ENCODE data around the gene POLR2B. TPM values are rescaled to one million over a fixed set of nuclear protein-coding genes. Genes with fewer than 3 reads are reported as not detected.
A peak's percentile ranks its signal among the peaks of the same experiment; 100 is the strongest.

POLR2B gene
- total RNA-seq, 2 experiments from 2014 or later: 70.0 to 72.5 TPM

GRCh38 chr4:57048590-57049304 is 70.1 kb downstream of the POLR2B start:
- no peak overlapping the region for H3K4me3 ChIP-seq (ENCODE audit: low read length)
- no peaks in the 10 kb centered on the region for H3K4me1 Mint-ChIP-seq (ENCODE audit: low read depth)
- no peaks in the 10 kb centered on the region for H3K36me3 ChIP-seq (ENCODE audit: insufficient read depth, low read length)
- ATAC-seq (ENCODE audit: poor library complexity): no peak
- H3K27ac ChIP-seq (ENCODE audit: low read depth in 1 of 2, low read length in 2 of 2): no peak overlapping the region
- POLR2A ChIA-PET: no interaction called here
- no peaks in the 10 kb centered on the region for H3K9me3 ChIP-seq (ENCODE audit: control insufficient read depth in 1 of 2, insufficient read depth in 1 of 2, low read length in 2 of 2)
- H3K4me3 Mint-ChIP-seq: no peak overlapping the region
- intact Hi-C loops (cut with DNase I, micrococcal nuclease): no loop called here
- H3K27me3 Mint-ChIP-seq: peaks cover 42% of the 10 kb centered on the region
- H3K9me3 Mint-ChIP-seq: no peaks in the 10 kb centered on the region
- no peak overlapping the region for H3K27ac Mint-ChIP-seq
- CTCF ChIA-PET: no interaction called here
- DNase-seq: no peak
- TF ChIP-seq CTCF (IDR thresholded peaks at IDR 0.05): no peak
- H3K27me3 ChIP-seq (ENCODE audit: control insufficient read depth in 1 of 2, insufficient read depth in 2 of 2, low read length in 2 of 2): peaks cover 3 to 8% of the 10 kb centered on the region in 2 experiments
- H3K36me3 Mint-ChIP-seq (ENCODE audit: low read depth): no peaks in the 10 kb centered on the region
- no peaks in the 10 kb centered on the region for H3K4me1 ChIP-seq (ENCODE audit: insufficient read depth, low read length)

DNA sequence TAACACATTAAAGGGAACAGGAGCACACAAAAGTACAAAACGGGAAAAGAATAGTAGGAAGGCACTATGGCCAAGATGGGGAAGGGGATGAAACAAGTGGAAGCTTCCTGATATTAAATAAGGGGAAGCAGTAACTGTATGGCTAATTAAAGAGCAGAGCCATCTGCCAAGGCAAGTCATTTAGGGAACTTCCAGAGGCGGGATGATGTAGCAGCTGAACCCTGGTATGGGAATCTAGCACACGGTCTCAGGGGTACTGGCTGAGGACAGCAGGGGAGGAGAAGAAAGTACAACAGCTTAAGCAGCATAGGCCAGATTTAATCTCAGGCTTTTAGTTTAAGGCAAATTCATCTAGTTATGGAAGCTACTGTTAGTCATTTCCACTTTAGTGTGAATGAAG is 72.4 kb downstream of the POLR2B start:
- no peaks in the 10 kb centered on the region for H3K36me3 ChIP-seq (ENCODE audit: insufficient read depth, low read length)
- H3K9me3 ChIP-seq (ENCODE audit: control insufficient read depth in 1 of 2, insufficient read depth in 1 of 2, low read length in 2 of 2): no peaks in the 10 kb centered on the region
- no peak overlapping the region for H3K4me3 Mint-ChIP-seq
- no peak for ATAC-seq (ENCODE audit: poor library complexity)
- no peaks in the 10 kb centered on the region for H3K4me1 Mint-ChIP-seq (ENCODE audit: low read depth)
- intact Hi-C loops (cut with DNase I, micrococcal nuclease): no loop called here
- no peaks in the 10 kb centered on the region for H3K4me1 ChIP-seq (ENCODE audit: insufficient read depth, low read length)
- POLR2A ChIA-PET: no interaction called here
- H3K27me3 ChIP-seq (ENCODE audit: control insufficient read depth in 1 of 2, insufficient read depth in 2 of 2, low read length in 2 of 2): peaks cover under 1 to 6% of the 10 kb centered on the region in 2 experiments
- H3K27ac Mint-ChIP-seq: no peak overlapping the region
- TF ChIP-seq CTCF (IDR thresholded peaks at IDR 0.05): no peak
- H3K36me3 Mint-ChIP-seq (ENCODE audit: low read depth): no peaks in the 10 kb centered on the region
- CTCF ChIA-PET: no interaction called here
- peak in 2 of 14 experiments; percentile 40 to 56 for DNase-seq
- no peaks in the 10 kb centered on the region for H3K9me3 Mint-ChIP-seq
- H3K27me3 Mint-ChIP-seq: peaks cover 45% of the 10 kb centered on the region
- no peak overlapping the region for H3K4me3 ChIP-seq (ENCODE audit: low read length)
- no peak overlapping the region for H3K27ac ChIP-seq (ENCODE audit: low read depth in 1 of 2, low read length in 2 of 2)

DNA sequence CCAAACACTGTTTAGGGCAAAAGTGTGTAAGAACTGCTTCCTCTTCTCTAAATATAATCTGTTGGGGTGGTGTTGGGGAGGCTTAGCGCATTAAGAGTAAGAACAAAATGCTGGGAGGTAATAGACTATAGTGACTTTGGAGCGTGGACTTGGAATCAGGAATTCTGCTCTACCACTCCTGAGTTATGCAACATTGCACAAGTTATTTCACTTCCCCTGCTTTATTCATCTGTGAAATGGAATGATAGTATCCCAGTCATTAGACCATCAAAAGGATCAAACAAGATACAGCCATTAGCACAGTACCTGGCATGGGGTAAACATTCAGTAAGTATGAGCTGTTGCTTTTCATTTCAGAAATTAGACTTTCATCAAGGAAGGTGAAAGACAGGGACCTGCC is 72.8 kb downstream of the POLR2B start:
- H3K4me3 ChIP-seq (ENCODE audit: low read length): no peak overlapping the region
- peaks cover 45% of the 10 kb centered on the region for H3K27me3 Mint-ChIP-seq
- H3K9me3 ChIP-seq (ENCODE audit: control insufficient read depth in 1 of 2, insufficient read depth in 1 of 2, low read length in 2 of 2): no peaks in the 10 kb centered on the region
- no peak overlapping the region for H3K27ac ChIP-seq (ENCODE audit: low read depth in 1 of 2, low read length in 2 of 2)
- H3K9me3 Mint-ChIP-seq: no peaks in the 10 kb centered on the region
- no peaks in the 10 kb centered on the region for H3K4me1 Mint-ChIP-seq (ENCODE audit: low read depth)
- ATAC-seq (ENCODE audit: poor library complexity) (no peak), DNase-seq (no peak)
- no peaks in the 10 kb centered on the region for H3K36me3 ChIP-seq (ENCODE audit: insufficient read depth, low read length)
- H3K27ac Mint-ChIP-seq: no peak overlapping the region
- intact Hi-C loops (cut with DNase I, micrococcal nuclease): no loop called here
- ChIA-PET POLR2A (no interaction called here), CTCF (no interaction called here)
- peaks cover 0 to 10% of the 10 kb centered on the region in 2 experiments for H3K27me3 ChIP-seq (ENCODE audit: control insufficient read depth in 1 of 2, insufficient read depth in 2 of 2, low read length in 2 of 2)
- H3K4me1 ChIP-seq (ENCODE audit: insufficient read depth, low read length): no peaks in the 10 kb centered on the region
- H3K4me3 Mint-ChIP-seq: no peak overlapping the region
- H3K36me3 Mint-ChIP-seq (ENCODE audit: low read depth): no peaks in the 10 kb centered on the region
- TF ChIP-seq CTCF (IDR thresholded peaks at IDR 0.05): no peak
